Measurements from ENCODE around the gene CFAP69. TPM values are rescaled to one million over a fixed set of nuclear protein-coding genes. Genes with fewer than 3 reads are reported as not detected.

Gene CFAP69
- total RNA-seq, 1 donor from 2014 or later: 0.71 TPM

- H3K36me3 Mint-ChIP-seq (ENCODE audit: unreplicated experiment): peaks cover 10% of the 10 kb centered on the region
- peaks cover 1% of the 10 kb centered on the region for H3K4me1 Mint-ChIP-seq (ENCODE audit: low read depth, unreplicated experiment)
- no peak overlapping the region for H3K27ac Mint-ChIP-seq (ENCODE audit: unreplicated experiment)
- peak overlapping the region; percentile 87 for H3K4me3 Mint-ChIP-seq (ENCODE audit: unreplicated experiment)
- H3K27me3 Mint-ChIP-seq (ENCODE audit: unreplicated experiment): peaks cover 12% of the 10 kb centered on the region
- no peak for TF ChIP-seq CTCF (IDR thresholded peaks at IDR 0.05; ENCODE audit: partially characterized antibody, unreplicated experiment)
- H3K9me3 Mint-ChIP-seq (ENCODE audit: unreplicated experiment): peaks cover 4% of the 10 kb centered on the region
- DNase-seq: no peak
These were observed 75.0 kb downstream of the CFAP69 start for GRCh38 chr7:90320014-90320413.

GRCh38 chr7:90320418-90320800 is 75.4 kb downstream of the CFAP69 start:
- Mint-ChIP-seq H3K4me3 (ENCODE audit: unreplicated experiment) (peak overlapping the region; percentile 87), H3K27me3 (ENCODE audit: unreplicated experiment) (peaks cover 12% of the 10 kb centered on the region)

GRCh38 chr7:90320801-90321494 is 76.0 kb downstream of the CFAP69 start, which contains the start of gene FAM237B:
TSS of gene FAM237B (minus strand) at chr7:90321304. CDS start at chr7:90319748, 1,556 bp downstream.
- peak; percentile 63 for DNase-seq
- H3K4me3 Mint-ChIP-seq (ENCODE audit: unreplicated experiment): peak within 1 kb of the TSS; percentile 87
- peaks cover 1% of the 10 kb centered on the region for H3K4me1 Mint-ChIP-seq (ENCODE audit: low read depth, unreplicated experiment)
- TF ChIP-seq CTCF (IDR thresholded peaks at IDR 0.05; ENCODE audit: partially characterized antibody, unreplicated experiment): no peak
- no peak within 1 kb of the TSS for H3K27ac Mint-ChIP-seq (ENCODE audit: unreplicated experiment)
- peaks cover 12% of the 10 kb centered on the region for H3K27me3 Mint-ChIP-seq (ENCODE audit: unreplicated experiment)
- peaks cover 10% of the 10 kb centered on the region for H3K36me3 Mint-ChIP-seq (ENCODE audit: unreplicated experiment)
- H3K9me3 Mint-ChIP-seq (ENCODE audit: unreplicated experiment): peaks cover 4% of the 10 kb centered on the region

More at GRCh38 chr7:90320418-90320800, 75.4 kb downstream of the CFAP69 start:
- DNase-seq: no peak
- Mint-ChIP-seq H3K27ac (ENCODE audit: unreplicated experiment) (no peak overlapping the region), H3K4me1 (ENCODE audit: low read depth, unreplicated experiment) (peaks cover 1% of the 10 kb centered on the region), H3K36me3 (ENCODE audit: unreplicated experiment) (peaks cover 10% of the 10 kb centered on the region), H3K9me3 (ENCODE audit: unreplicated experiment) (peaks cover 4% of the 10 kb centered on the region)
- TF ChIP-seq CTCF (IDR thresholded peaks at IDR 0.05; ENCODE audit: partially characterized antibody, unreplicated experiment): no peak

- H3K27me3 Mint-ChIP-seq (ENCODE audit: unreplicated experiment): peaks cover 12% of the 10 kb centered on the region
- H3K27ac Mint-ChIP-seq (ENCODE audit: unreplicated experiment): no peak overlapping the region
- peaks cover 4% of the 10 kb centered on the region for H3K9me3 Mint-ChIP-seq (ENCODE audit: unreplicated experiment)
- H3K36me3 Mint-ChIP-seq (ENCODE audit: unreplicated experiment): peaks cover 10% of the 10 kb centered on the region
- no peak for DNase-seq
- TF ChIP-seq CTCF (IDR thresholded peaks at IDR 0.05; ENCODE audit: partially characterized antibody, unreplicated experiment): no peak
- no peak overlapping the region for H3K4me3 Mint-ChIP-seq (ENCODE audit: unreplicated experiment)
- no peaks in the 10 kb centered on the region for H3K4me1 Mint-ChIP-seq (ENCODE audit: low read depth, unreplicated experiment)
These were observed 77.9 kb downstream of the CFAP69 start for GRCh38 chr7:90322837-90323236.

- Mint-ChIP-seq H3K4me3 (ENCODE audit: unreplicated experiment) (no peak overlapping the region), H3K9me3 (ENCODE audit: unreplicated experiment) (no peaks in the 10 kb centered on the region), H3K27ac (ENCODE audit: unreplicated experiment) (no peak overlapping the region), H3K4me1 (ENCODE audit: low read depth, unreplicated experiment) (no peaks in the 10 kb centered on the region), H3K27me3 (ENCODE audit: unreplicated experiment) (peaks cover 6% of the 10 kb centered on the region), H3K36me3 (ENCODE audit: unreplicated experiment) (no peaks in the 10 kb centered on the region)
- DNase-seq: no peak
- TF ChIP-seq CTCF (IDR thresholded peaks at IDR 0.05; ENCODE audit: partially characterized antibody, unreplicated experiment): no peak
These were observed 81.5 kb downstream of the CFAP69 start for GRCh38 chr7:90326500-90326899.
